Measurements from ENCODE around the gene ZNF771. TPM values are rescaled to one million over a fixed set of nuclear protein-coding genes. Genes with fewer than 3 reads are reported as not detected.

ZNF771 gene
- total and polyA plus RNA-seq, 9 of the 15 experiments (the other 6 are each of a cell fraction or from before 2014, with no cell fraction given) = 1.5 to 12.6 (median 4.4) TPM

DNA sequence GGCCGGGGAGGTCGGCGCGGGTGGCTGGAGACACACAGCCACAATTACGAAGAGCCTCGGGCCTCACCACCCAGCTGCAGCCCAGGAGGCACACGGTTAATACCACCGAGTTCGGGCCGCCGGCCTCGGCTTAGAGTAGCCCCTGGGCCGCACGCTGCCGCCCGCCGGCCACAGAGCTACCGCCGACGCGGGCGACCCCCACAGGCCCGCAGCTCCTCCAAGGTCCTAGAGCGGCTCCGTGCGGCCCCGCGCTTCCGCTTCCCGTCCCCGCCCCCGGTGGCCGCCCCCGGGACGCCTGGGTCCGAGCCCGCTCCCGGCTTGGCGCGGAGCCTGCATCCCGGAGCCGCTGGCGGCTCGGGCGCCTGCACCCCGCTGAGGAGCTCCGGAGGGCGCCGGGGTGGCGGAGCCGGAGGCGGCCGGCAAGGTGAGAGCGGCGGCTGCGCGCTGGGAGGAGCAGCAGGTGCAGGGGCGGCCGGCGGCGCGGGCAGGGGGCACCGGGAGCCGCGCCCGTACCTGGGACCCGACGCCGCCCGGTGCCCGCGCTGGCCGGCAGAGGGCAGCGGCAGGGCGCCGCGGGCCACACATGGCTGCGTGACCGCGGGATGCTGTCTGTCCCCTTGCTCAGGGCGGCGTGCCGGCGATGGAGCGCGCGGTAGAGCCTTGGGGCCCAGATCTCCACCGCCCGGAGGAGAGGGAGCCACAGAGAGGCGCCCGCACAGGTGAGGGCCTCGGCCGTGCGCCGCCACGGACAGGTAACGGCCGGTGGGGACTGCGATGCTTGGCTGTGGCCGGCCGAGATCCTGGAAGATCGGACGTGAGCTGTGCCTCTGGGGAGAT is 12.0 kb upstream of the ZNF771 start, which contains the start of gene ZNF48 (continued):
- TF ChIP-seq, protein P1, sequence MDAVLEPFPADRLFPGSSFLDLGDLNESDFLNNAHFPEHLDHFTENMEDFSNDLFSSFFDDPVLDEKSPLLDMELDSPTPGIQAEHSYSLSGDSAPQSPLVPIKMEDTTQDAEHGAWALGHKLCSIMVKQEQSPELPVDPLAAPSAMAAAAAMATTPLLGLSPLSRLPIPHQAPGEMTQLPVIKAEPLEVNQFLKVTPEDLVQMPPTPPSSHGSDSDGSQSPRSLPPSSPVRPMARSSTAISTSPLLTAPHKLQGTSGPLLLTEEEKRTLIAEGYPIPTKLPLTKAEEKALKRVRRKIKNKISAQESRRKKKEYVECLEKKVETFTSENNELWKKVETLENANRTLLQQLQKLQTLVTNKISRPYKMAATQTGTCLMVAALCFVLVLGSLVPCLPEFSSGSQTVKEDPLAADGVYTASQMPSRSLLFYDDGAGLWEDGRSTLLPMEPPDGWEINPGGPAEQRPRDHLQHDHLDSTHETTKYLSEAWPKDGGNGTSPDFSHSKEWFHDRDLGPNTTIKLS (IDR thresholded peaks at IDR 0.05; ENCODE audit: borderline replicate concordance, low read depth) = peak; percentile 84; the same call in 1 of the 2 replicates
- TF ChIP-seq KLF10 (CRISPR knock-in tag; IDR thresholded peaks at IDR 0.05) = no peak
- no peak for TF ChIP-seq ZBED1 (IDR thresholded peaks at IDR 0.05)
- TF ChIP-seq MED1 (CRISPR knock-in tag; IDR thresholded peaks at IDR 0.05; ENCODE audit: borderline replicate concordance) = no peak
- TF ChIP-seq POLR2G (IDR thresholded peaks at IDR 0.05; ENCODE audit: low read depth, low read length) = peak; percentile 84
- TF ChIP-seq FOXM1 (IDR thresholded peaks at IDR 0.05; ENCODE audit: low read depth) = no peak
- TF ChIP-seq FOXM1 (CRISPR knock-in tag; IDR thresholded peaks at IDR 0.05; ENCODE audit: low read depth) = no peak
- TF ChIP-seq ZSCAN32 (CRISPR knock-in tag; IDR thresholded peaks at IDR 0.05) = no peak
- TF ChIP-seq ARID1B (IDR thresholded peaks at IDR 0.05) = no peak
- no peak for TF ChIP-seq TFAM (CRISPR knock-in tag; conservative IDR thresholded peaks at IDR 0.05)
- TF ChIP-seq, protein P2, sequence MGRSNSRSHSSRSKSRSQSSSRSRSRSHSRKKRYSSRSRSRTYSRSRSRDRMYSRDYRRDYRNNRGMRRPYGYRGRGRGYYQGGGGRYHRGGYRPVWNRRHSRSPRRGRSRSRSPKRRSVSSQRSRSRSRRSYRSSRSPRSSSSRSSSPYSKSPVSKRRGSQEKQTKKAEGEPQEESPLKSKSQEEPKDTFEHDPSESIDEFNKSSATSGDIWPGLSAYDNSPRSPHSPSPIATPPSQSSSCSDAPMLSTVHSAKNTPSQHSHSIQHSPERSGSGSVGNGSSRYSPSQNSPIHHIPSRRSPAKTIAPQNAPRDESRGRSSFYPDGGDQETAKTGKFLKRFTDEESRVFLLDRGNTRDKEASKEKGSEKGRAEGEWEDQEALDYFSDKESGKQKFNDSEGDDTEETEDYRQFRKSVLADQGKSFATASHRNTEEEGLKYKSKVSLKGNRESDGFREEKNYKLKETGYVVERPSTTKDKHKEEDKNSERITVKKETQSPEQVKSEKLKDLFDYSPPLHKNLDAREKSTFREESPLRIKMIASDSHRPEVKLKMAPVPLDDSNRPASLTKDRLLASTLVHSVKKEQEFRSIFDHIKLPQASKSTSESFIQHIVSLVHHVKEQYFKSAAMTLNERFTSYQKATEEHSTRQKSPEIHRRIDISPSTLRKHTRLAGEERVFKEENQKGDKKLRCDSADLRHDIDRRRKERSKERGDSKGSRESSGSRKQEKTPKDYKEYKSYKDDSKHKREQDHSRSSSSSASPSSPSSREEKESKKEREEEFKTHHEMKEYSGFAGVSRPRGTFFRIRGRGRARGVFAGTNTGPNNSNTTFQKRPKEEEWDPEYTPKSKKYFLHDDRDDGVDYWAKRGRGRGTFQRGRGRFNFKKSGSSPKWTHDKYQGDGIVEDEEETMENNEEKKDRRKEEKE (IDR thresholded peaks at IDR 0.05; ENCODE audit: borderline replicate concordance in 1 of 2, control insufficient read depth in 1 of 2, low read depth in 2 of 2, low read length in 1 of 2) = no peak
- TF ChIP-seq, protein P3, sequence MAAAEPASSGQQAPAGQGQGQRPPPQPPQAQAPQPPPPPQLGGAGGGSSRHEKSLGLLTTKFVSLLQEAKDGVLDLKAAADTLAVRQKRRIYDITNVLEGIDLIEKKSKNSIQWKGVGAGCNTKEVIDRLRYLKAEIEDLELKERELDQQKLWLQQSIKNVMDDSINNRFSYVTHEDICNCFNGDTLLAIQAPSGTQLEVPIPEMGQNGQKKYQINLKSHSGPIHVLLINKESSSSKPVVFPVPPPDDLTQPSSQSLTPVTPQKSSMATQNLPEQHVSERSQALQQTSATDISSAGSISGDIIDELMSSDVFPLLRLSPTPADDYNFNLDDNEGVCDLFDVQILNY (CRISPR knock-in tag; IDR thresholded peaks at IDR 0.05) = peak; percentile 37; the same call in 1 of the 2 replicates
- TF ChIP-seq HMG20A (CRISPR knock-in tag; conservative IDR thresholded peaks at IDR 0.05) = no peak
- TF ChIP-seq, protein P4, sequence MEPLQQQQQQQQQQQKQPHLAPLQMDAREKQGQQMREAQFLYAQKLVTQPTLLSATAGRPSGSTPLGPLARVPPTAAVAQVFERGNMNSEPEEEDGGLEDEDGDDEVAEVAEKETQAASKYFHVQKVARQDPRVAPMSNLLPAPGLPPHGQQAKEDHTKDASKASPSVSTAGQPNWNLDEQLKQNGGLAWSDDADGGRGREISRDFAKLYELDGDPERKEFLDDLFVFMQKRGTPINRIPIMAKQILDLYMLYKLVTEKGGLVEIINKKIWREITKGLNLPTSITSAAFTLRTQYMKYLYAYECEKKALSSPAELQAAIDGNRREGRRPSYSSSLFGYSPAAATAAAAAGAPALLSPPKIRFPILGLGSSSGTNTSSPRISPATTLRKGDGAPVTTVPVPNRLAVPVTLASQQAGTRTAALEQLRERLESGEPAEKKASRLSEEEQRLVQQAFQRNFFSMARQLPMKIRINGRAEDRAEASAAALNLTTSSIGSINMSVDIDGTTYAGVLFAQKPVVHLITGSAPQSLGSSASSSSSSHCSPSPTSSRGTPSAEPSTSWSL (CRISPR knock-in tag; IDR thresholded peaks at IDR 0.05; ENCODE audit: borderline replicate concordance) = no peak
- no peak for TF ChIP-seq ZBTB17 (CRISPR knock-in tag; IDR thresholded peaks at IDR 0.05)
- TF ChIP-seq EP300 (IDR thresholded peaks at IDR 0.05; ENCODE audit: low read length) = no peak
- TF ChIP-seq TAF1 (IDR thresholded peaks at IDR 0.05; ENCODE audit: control insufficient read depth, extremely low read depth, insufficient read depth, low read length, severe bottlenecking) = peak; percentile 55
- TF ChIP-seq, protein P5, sequence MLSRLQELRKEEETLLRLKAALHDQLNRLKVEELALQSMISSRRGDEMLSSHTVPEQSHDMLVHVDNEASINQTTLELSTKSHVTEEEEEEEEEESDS (CRISPR knock-in tag; IDR thresholded peaks at IDR 0.05) = no peak
- no peak for TF ChIP-seq ZNF830 (CRISPR knock-in tag; IDR thresholded peaks at IDR 0.05)
- no peak; the same call in 1 of the 2 replicates for TF ChIP-seq SP1 (CRISPR knock-in tag; IDR thresholded peaks at IDR 0.05)
- TF ChIP-seq CBX5 (IDR thresholded peaks at IDR 0.05; ENCODE audit: borderline replicate concordance, low read depth) = 0 out of 2 replicates have a peak, but pooled peaks have one; percentile 21

All from K562 (cell line).